GM18907 (cell line): ENCODE measurements around the gene SEMA6B.
"Not testable (repeated sequence)": the region's sequence is repeated elsewhere in the genome, so short reads cannot be mapped to it uniquely, and the experiment has no call there.

Source experiments
- ATAC-seq: cut with Tn5 transposase; IDR thresholded peaks from one replicate; pipeline ENCODE4 v1.9.1; 2021; ENCODE audit warnings: mild to moderate bottlenecking, moderate library complexity; ENCODE audit not compliant: unreplicated experiment

Gene SEMA6B

GRCh38 chr19:4528843-4529242 is 30.6 kb downstream of the SEMA6B start:
- ATAC-seq = no peak

- not testable (repeated sequence) for ATAC-seq
These were observed 32.1 kb downstream of the SEMA6B start for GRCh38 chr19:4527377-4527776.

- no peak for ATAC-seq
These were observed 33.9 kb downstream of the SEMA6B start for GRCh38 chr19:4525563-4526002.

- ATAC-seq = no peak
These were observed 34.5 kb downstream of the SEMA6B start for GRCh38 chr19:4524808-4525562.

- ATAC-seq = no peak
These were observed 36.0 kb downstream of the SEMA6B start for GRCh38 chr19:4523306-4524110.

- ATAC-seq = no peak
These were observed 37.0 kb downstream of the SEMA6B start for GRCh38 chr19:4522291-4523002.

GRCh38 chr19:4521888-4522242 is 37.6 kb downstream of the SEMA6B start:
- no peak for ATAC-seq

GRCh38 chr19:4521170-4521887 is 38.2 kb downstream of the SEMA6B start:
- no peak for ATAC-seq

- no peak for ATAC-seq
These were observed 39.8 kb downstream of the SEMA6B start for GRCh38 chr19:4519521-4520277.

GRCh38 chr19:4519172-4519496 is 40.4 kb downstream of the SEMA6B start:
- ATAC-seq = no peak

- ATAC-seq = no peak
These were observed 40.9 kb downstream of the SEMA6B start, which contains the start of gene PLIN4 for GRCh38 chr19:4518345-4519171. Gene PLIN4 (minus strand): TSS chr19:4518486. CDS start chr19:4518272, 214 bp downstream.

GRCh38 chr19:4517451-4518057 is 41.9 kb downstream of the SEMA6B start:
- ATAC-seq = no peak

- no peak for ATAC-seq
These were observed 42.6 kb downstream of the SEMA6B start for GRCh38 chr19:4516939-4517300.

- ATAC-seq = no peak
These were observed 43.1 kb downstream of the SEMA6B start for GRCh38 chr19:4516199-4516938.

GRCh38 chr19:4515732-4516131 is 43.8 kb downstream of the SEMA6B start:
- ATAC-seq = no peak

GRCh38 chr19:4513248-4513647 is 46.2 kb downstream of the SEMA6B start:
- no peak for ATAC-seq

GRCh38 chr19:4512070-4512469 is 47.4 kb downstream of the SEMA6B start:
- ATAC-seq = no peak

GRCh38 chr19:4511300-4512054 is 48.0 kb downstream of the SEMA6B start:
- no peak for ATAC-seq
